OCI-LY1 (cell line): ENCODE results near the gene PRLH.

ENCODE experiments used
- H2AFZ ChIP-seq: fragments of 200-600 bp; sonication (generic), shearing (Covaris generic); 2 replicates; pipeline ENCODE4 v1.6.0; 2014; ENCODE audit warnings: antibody characterized with exemption, mild to moderate bottlenecking, low read length
- H3F3A ChIP-seq: fragments of 200-600 bp; sonication (generic), shearing (Covaris generic); 2 replicates; pipeline ENCODE4 v1.6.0; 2014; ENCODE audit warnings: mild to moderate bottlenecking, antibody characterized with exemption, low read length, moderate library complexity; ENCODE audit not compliant: insufficient read depth
- H3K27ac ChIP-seq: fragments of 200-600 bp; sonication (generic); 2 replicates; pipeline ENCODE4 v1.5.1; 2014; ENCODE audit warnings: low read length, mixed run types, mild to moderate bottlenecking, low read depth; ENCODE audit not compliant: poor library complexity, severe bottlenecking
- H3K27me3 ChIP-seq: fragments of 200-600 bp; sonication (generic); 2 replicates; pipeline ENCODE4 v1.6.0; 2014; ENCODE audit warnings: antibody characterized with exemption, mild to moderate bottlenecking, low read length, moderate library complexity; ENCODE audit not compliant: insufficient read depth
- H3K36me3 ChIP-seq: fragments of 200-600 bp; sonication (generic); 2 replicates; pipeline ENCODE4 v1.6.1; 2014; ENCODE audit warnings: mild to moderate bottlenecking, antibody characterized with exemption, low read length, moderate library complexity, mixed read lengths; ENCODE audit not compliant: insufficient read depth
- H3K4me1 ChIP-seq: fragments of 200-600 bp; sonication (generic); 2 replicates; pipeline ENCODE4 v1.5.1; 2014; ENCODE audit warnings: mild to moderate bottlenecking, low read length, moderate library complexity; ENCODE audit not compliant: insufficient read depth, severe bottlenecking
- H3K4me2 ChIP-seq: fragments of 200-600 bp; sonication (generic), shearing (Covaris generic); 2 replicates; pipeline ENCODE4 v1.6.1; 2014; ENCODE audit warnings: low read length
- H3K4me3 ChIP-seq: fragments of 200-600 bp; sonication (generic); 2 replicates; pipeline ENCODE4 v1.5.1; 2014; ENCODE audit warnings: low read length, low read depth, mild to moderate bottlenecking, mixed read lengths; ENCODE audit not compliant: poor library complexity, severe bottlenecking
- H3K79me2 ChIP-seq: fragments of 200-600 bp; shearing (Covaris generic); 2 replicates; pipeline ENCODE4 v1.6.1; 2016; ENCODE audit warnings: mixed run types, low read length, mixed read lengths; ENCODE audit not compliant: insufficient read depth
- H3K9ac ChIP-seq: fragments of 200-600 bp; sonication (generic), shearing (Covaris generic); 2 replicates; pipeline ENCODE4 v1.6.1; 2014; ENCODE audit warnings: mild to moderate bottlenecking, low read length, mixed read lengths
- H3K9me2 ChIP-seq: fragments of 200-600 bp; sonication (generic), shearing (Covaris generic); 2 replicates; pipeline ENCODE4 v1.6.1; 2014; ENCODE audit warnings: low read depth, mild to moderate bottlenecking, low read length, mixed read lengths
- H3K9me3 ChIP-seq: fragments of 200-600 bp; shearing (Covaris generic); 2 replicates; pipeline ENCODE4 v1.6.1; 2014; ENCODE audit warnings: low read length, mixed read lengths
- H4K20me1 ChIP-seq: fragments of 200-600 bp; sonication (generic), shearing (Covaris generic); 2 replicates; pipeline ENCODE4 v1.6.0; 2016; ENCODE audit warnings: mild to moderate bottlenecking, low read length; ENCODE audit not compliant: insufficient read depth
- CTCF ChIP-seq: fragments of 200-600 bp; sonication (generic), shearing (Covaris generic); IDR thresholded peaks from 2 replicates; pipeline ENCODE4 v1.5.1; 2017; ENCODE audit warnings: mild to moderate bottlenecking, antibody characterized with exemption, low read length, moderate library complexity, mixed read lengths
- EZH2 ChIP-seq: fragments of 200-600 bp; sonication (generic), shearing (Covaris generic); IDR thresholded peaks from 2 replicates; pipeline ENCODE4 v1.8.0; 2017; ENCODE audit warnings: borderline replicate concordance, mixed run types, mild to moderate bottlenecking, antibody characterized with exemption, low read length, moderate library complexity, mixed read lengths

Gene PRLH

DNA sequence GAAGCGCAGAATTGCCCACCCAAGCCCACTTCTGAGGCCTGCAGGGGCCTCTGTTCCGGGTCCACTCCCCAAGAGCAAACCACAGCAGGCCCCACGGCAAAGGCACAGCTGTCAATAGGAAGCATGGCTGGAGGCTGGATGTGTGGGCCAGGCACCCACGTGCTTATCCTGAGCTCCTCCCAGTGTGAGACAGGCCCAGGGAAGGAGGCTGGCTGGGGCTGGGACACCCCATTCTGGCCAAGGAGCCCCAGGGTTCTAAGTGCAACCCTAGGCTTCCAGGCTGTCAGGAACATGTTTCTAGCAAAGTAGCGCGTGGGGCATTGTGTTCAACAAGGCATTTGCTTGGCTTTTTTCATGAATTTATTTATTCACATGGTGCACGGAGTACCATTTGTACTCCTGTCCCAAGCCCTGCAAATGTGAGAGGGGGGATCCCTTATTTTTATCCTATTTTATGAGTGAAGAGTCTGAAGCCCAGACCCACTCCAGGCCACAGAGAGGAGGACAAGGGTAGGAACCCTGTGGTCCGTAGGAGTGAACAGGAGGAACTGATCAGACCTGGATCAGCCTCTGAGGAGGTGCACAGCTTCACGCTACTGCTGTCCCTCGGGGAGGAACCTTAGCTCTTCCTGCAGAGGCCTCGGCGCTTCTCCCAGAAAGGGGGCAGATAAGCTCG is 30.3 kb downstream of the PRLH start:
- Histone ChIP-seq H3K79me2 (no peaks in the 10 kb centered on the region), H3K4me2 (no peak overlapping the region), H3F3A (no peaks in the 10 kb centered on the region), H3K4me1 (peaks cover 12% of the 10 kb centered on the region), H3K4me3 (no peak overlapping the region), H2AFZ (no peak overlapping the region), H3K27me3 (no peaks in the 10 kb centered on the region), H3K36me3 (no peaks in the 10 kb centered on the region), H3K9ac (no peak overlapping the region), H4K20me1 (no peaks in the 10 kb centered on the region), H3K9me2 (no peaks in the 10 kb centered on the region), H3K27ac (no peak overlapping the region), H3K9me3 (no peaks in the 10 kb centered on the region)
- TF ChIP-seq EZH2 (no peak), CTCF (no peak)

DNA sequence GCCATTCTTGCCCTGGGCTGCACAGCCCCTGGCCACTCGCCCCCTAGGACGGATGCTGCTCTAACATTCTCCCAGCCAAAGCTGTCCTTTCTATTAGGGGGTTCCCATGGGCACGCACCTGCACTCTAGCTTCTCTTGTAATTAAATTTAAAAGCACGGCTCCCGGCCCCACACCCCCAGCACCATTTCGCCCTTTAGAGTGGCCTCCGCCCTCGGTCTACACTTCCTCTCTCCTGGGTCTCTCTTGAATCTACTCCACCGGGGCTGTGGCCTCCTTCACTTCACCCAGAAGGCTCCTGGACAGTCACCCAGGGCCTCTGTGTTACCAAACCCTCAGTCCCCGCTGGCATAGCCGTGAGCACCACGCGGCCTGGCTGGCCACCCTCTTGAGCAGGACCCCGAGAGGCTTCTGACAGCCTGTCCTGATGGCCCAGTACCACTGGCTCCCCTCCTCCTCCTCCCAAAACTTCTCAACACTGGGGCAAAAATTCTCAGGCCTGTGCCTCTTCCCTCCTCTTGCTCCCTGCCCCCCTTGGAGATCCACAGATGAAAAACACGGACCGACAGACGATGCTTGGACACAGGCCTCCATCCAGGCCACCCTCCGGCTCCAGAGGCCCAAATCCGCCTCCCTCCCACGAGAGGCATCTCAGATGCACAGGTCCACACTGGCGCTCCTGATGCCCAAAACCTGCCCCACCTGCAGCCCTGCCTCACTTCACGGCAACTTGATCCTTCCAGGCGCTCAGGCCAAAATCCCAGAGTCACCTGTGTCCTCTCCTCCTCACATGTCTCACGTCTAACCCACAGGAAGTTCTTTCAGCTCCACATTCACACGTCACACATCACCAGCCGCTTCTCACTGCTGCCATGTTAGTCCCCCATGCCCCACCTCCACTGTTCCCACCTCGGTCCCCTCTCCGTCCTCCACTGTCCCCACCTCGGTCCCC is 31.1 kb downstream of the PRLH start:
- H3K27ac ChIP-seq: no peak overlapping the region
- no peaks in the 10 kb centered on the region for H3F3A ChIP-seq
- H3K36me3 ChIP-seq: no peaks in the 10 kb centered on the region
- H3K79me2 ChIP-seq: no peaks in the 10 kb centered on the region
- no peak overlapping the region for H3K9ac ChIP-seq
- TF ChIP-seq CTCF (no peak), EZH2 (no peak)
- no peak overlapping the region for H3K4me2 ChIP-seq
- no peaks in the 10 kb centered on the region for H4K20me1 ChIP-seq
- H3K27me3 ChIP-seq: no peaks in the 10 kb centered on the region
- H3K9me3 ChIP-seq: no peaks in the 10 kb centered on the region
- no peak overlapping the region for H2AFZ ChIP-seq
- H3K4me1 ChIP-seq: peaks cover 12% of the 10 kb centered on the region
- no peaks in the 10 kb centered on the region for H3K9me2 ChIP-seq
- H3K4me3 ChIP-seq: no peak overlapping the region

DNA sequence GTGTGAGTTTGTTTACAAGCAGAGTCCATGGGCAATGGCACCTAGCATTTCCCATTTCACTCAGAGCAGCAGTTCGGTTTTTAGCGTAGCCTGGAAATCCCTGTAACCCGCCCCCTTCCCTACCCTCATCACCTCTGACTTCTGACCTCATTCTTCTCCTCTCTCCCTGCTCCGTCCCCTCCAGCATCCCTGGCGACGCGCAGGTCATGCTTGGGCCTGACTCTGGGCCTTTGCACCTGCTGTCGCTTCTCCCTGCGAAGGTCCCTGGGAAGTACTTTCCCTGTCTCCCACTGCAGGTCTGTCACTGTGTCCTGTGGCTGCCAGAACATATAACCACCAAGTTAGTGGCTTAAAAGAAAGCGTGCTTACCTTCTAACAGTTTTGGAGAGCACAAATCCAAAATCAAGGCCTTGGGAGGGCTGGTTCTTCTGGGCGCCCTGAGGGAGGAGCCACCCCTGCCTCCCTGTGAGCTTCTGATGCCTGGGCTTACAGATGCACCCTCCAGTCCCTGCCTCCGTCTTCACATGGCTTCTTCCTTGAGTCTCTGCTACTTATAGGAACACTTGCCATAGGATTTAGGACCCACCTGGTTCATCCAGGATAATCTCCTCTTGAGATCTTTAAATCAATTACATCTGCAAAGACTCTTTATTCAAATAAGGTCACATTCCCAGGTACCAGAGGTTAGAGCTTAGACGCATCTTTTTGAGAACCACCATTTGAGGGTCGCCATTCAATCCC is 32.3 kb downstream of the PRLH start:
- H3K9me2 ChIP-seq: no peaks in the 10 kb centered on the region
- H4K20me1 ChIP-seq: no peaks in the 10 kb centered on the region
- H3K79me2 ChIP-seq: no peaks in the 10 kb centered on the region
- H3K4me2 ChIP-seq: no peak overlapping the region
- no peak overlapping the region for H2AFZ ChIP-seq
- H3K27me3 ChIP-seq: no peaks in the 10 kb centered on the region
- no peak overlapping the region for H3K4me3 ChIP-seq
- H3K9ac ChIP-seq: no peak overlapping the region
- peaks cover 17% of the 10 kb centered on the region for H3K4me1 ChIP-seq
- no peaks in the 10 kb centered on the region for H3K9me3 ChIP-seq
- no peaks in the 10 kb centered on the region for H3K36me3 ChIP-seq
- no peak for TF ChIP-seq EZH2
- TF ChIP-seq CTCF: no peak
- no peak overlapping the region for H3K27ac ChIP-seq
- no peaks in the 10 kb centered on the region for H3F3A ChIP-seq
